Measurements from ENCODE around the gene KCNE1.
"Not testable (repeated sequence)": the region's sequence is repeated elsewhere in the genome, so short reads cannot be mapped to it uniquely, and the experiment has no call there.

KCNE1 gene

DNA sequence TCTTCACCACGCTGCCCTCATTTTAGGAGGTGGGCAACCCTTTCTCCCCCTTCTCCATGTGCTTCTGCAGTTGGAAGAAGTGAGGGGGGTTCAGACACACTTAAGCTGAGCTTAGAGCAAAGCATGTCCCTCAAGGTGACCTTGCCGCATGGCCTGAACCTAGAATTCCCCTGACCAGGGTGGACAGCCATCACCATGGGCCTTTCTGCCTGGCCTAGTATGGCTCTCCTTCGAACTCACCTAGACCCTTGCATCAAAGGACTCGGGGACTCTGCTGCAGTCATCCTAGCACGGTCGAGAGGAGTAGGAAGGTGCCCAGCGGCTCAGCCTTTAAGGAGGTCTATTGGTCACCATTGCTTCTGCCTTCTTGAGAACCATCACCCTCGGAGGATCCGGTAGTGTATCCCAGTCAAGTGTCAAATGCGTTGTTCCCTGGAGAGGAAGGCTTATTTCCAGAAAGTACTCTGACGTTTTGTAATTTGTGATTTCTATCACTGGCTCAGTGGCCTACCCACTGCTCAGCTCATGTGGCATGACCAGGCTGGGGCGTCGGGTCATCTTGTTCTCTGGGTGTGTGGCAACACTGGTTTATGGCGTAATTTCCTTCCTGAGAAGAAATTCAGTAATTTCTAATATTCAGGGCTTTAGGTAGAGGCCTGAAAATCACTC lies at the start of gene KCNE1:
KCNE1 (minus strand) TSS at position 424 of the 669 bp plus-strand sequence. CDS start 62,576 bp downstream, outside the sequence.
- no peak for DNase-seq

DNA sequence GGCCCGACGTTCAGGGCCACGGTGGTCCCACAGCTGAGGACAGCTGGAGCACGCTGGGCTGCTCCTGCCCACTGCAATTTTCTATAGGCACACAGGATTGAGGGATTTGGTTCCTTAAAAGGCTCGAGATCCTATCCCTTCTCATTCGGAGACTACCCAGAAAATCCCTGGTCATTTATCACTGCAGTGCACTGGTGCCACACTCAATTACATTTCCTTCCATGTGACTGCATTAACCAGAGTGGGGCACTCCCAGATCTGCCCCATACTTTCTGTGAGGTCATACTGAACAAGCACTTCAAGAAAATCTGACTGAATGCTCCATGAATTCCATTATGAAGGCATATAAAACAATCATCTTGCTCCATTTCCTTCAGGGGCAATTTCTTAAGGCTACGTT lies 49.8 kb upstream of the KCNE1 start:
- DNase-seq, result no peak

DNA sequence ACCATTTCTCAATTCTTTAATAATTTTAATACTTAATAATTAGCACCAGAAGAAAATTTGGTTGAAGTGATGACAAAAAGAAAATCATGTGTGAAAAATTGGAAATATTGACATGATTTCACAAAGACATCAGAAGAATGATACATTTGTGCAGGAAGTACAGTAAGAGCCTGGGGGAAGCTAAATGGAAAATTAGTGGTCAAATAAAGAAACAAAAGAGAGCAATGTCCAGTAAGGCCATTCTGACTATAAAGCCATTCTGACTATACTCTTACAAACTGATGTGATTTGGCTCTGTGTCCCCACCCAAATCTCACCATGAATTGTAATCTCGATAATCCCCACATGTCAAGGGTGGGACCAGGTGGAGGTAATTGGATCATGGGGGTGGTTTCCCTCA lies 48.6 kb upstream of the KCNE1 start:
- DNase-seq, result no peak

DNA sequence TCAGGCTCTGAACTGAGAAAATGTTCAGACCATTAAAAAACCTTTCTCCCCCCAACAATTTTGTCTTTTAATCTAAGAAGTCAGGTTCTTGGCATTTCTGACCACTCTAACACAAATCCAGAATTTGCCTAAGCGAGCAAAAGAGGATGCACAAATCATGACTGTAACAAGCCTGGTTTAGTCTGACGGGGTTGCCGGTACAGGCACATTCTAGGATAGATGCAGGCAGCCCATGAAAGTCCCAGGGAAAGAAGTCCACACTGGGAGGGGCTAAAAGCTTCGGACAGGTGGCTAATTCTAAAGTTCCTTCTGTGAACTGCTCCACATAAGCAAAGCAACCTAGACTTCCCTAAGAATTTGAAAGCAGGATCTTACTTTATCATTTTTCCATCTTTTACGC lies 48.0 kb upstream of the KCNE1 start:
- DNase-seq, result no peak

DNA sequence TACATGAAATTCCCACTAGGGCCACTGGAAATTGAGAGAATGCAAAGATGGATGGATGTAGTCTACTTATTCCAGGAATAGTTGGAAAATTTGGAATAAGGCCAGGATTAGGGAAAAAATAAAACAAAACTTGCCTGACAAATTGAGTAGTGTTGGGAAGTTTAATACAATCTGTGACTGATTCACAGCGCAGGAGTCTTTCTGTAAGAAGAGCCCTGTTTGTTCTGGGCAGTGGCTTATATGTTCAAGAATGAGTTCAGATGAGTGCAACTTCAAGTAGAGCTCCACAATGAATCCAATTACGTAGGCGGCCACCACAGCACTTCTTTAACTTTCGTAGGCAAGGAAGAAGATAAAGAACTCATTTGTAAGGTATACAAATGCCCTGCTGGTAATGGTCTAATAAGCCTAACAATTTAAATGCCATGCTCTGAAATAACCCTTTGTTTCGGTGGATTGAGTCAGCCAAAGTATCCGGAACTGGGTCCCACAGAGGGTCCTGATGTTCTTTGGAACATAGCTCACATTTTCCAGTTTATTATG lies 47.1 kb upstream of the KCNE1 start:
- no peak for DNase-seq

DNA sequence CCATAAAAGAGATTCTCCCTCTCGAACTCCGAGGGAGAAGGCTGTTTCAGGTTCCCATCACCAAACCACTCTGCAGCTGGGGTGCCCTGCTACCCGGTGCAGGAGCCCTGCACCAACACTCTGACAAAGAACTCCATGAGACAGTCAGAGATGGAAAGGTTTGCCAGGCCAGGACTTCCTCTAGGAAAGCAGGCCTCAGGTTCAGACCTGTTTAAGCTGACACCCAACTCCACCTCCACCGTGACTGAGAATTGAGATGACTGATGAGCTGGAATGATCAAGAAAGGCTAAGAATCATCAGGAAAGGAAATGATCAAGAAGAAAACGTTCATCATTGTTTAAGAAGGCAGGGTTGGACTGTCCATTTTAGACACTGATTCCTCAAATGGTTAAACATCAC lies 46.2 kb upstream of the KCNE1 start:
- no peak for DNase-seq

DNA sequence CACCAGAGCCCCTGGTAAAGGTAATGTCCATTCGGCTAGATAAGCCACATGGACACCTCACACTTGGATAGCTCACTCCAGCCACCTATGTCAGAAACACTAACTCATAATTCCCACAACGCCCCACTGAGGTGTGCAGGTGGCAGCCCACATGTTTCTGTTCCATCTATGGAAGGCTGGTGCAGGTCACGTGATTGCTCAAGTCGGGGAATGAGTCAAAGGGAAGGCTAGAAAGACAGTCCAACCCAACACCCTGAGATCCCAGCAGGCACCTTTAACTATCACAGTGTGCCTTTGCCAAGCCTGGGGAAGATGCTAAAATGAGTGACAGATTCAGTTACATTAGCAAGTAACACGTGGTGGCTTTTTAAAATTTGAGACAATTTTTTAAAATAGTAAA lies 45.3 kb upstream of the KCNE1 start:
- DNase-seq, result no peak

DNA sequence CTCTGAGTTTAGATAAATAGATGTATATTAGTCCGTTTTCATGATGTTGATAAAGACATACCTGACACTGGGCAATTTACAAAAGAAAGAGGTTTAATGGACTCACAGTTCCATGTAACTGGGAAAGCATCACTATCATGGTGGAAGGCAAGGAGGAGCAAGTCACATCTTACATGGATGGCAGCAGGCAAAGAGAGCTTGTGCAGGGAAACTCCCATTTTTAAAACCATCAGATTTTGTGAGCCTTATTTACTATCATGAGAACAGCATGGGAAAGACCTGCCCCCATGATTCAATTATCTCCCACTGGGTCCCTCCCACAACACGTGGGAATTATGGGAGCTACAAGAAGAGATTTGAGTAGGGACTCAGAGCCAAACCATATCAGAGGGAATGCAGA lies 42.7 kb upstream of the KCNE1 start:
- DNase-seq, result not testable (repeated sequence)

DNA sequence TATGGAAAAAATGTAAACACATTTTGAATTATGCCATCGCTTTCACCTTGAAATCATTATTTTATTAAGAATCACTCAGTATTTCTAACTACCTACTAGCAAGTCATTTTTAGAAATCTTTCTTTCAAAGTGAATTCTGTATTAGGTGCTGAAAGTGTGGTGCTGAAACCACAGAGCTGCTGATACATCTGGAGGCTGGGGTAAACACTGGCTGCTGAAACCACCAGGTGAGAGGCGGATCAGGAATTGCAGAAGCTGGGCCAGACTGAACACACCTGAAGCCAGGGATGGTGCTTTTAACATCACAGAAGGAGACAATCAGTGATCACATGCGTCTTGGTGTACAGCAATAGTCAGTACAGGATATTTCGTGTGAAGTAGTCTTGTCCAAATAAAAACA lies 42.2 kb upstream of the KCNE1 start:
- DNase-seq, result no peak

DNA sequence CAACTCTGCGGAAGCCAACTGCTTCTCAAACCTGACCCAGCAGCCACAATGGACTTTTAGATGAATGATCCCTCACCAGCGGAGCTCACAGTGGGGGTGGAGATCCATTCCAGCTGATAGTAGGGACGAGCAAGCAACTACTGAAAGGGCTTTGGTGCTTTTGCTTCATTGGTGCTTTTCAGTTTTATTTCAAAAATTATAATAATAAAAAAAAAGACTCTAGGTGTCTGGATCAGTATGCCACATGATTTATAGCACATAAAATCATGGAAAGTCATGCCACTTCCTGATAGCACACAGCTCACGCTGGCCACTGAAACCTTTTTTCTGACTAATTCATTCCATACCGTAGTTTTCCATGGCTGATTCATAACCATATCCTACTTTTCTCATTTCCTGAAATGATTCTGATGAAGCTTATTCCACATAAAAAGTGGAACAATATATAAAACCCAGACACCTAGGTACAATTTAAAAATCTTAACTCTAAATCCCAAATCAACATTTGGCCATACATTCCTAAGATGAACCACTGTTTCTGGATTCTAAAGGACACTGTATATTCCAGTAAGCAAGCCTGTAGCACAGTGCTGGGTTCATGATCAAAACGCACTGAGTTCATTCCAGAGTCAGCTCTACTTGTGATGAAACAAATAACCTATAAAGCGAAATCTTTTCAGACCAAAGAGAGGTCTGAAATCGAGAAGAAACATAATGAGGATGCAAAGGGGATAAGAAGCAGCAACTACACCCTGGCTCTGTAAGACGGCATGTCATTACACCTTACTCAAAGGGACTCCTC lies 41.3 kb upstream of the KCNE1 start:
- no peak for DNase-seq

DNA sequence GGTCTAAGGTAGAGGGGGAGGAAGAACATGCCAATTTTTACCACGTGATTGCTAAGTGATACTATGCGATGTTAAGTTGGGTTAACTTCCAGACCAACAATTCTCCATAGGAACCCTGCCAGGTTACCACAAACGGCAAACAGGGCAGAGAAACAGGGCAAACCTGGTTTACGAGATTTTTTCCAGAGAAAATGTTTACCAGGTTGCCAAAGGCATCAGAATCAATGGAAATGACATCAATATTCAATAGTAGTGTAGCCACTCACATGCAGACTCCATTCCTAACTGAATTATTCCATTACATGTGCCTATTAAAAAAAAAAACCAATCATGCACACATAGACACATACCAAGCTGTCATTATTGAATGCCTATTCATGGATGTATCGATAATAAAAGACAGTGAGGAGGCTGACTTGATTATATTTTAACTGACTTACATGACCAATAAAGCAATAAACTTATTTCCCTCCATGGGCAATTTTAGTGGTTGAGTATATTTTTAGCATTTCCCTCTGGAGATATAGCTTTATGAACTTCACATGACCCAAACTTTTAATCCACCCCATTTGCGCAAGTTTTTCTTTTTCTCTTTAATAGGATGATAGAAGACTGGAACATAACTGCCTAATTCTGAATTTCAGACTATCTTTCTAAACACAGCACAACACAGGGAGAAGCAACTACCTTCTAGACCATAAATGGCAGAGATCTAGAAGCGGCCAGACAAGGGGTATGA lies 40.5 kb upstream of the KCNE1 start:
- DNase-seq, result no peak

DNA sequence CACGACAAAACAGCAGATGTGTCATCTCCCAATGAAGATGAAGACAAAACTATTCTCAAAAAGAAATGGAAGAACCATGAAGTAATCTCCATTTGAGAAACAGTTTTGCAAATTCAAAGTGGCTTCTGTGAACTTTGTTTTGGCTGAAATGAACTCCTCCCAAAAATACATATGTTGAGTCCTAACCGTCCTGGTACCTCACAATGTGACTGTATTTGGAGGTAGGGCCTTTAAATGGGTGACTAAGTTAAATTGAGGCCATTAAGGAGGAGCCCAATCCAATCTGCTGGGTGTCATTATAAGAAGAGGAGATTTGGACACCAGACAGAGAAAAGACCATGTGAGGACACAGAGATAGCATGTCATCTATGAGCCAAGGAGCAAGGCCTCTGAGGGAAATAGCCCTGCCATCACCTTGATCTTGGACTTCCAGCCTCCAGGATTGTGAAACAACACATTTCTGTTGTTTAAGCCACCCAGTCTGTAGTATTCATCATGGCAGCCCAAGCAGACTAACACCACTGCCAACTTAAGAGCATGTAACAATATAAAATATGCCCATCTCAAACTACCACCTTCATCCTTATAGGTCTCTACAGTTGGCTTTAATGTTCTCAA lies 38.3 kb upstream of the KCNE1 start:
- DNase-seq, result no peak

DNA sequence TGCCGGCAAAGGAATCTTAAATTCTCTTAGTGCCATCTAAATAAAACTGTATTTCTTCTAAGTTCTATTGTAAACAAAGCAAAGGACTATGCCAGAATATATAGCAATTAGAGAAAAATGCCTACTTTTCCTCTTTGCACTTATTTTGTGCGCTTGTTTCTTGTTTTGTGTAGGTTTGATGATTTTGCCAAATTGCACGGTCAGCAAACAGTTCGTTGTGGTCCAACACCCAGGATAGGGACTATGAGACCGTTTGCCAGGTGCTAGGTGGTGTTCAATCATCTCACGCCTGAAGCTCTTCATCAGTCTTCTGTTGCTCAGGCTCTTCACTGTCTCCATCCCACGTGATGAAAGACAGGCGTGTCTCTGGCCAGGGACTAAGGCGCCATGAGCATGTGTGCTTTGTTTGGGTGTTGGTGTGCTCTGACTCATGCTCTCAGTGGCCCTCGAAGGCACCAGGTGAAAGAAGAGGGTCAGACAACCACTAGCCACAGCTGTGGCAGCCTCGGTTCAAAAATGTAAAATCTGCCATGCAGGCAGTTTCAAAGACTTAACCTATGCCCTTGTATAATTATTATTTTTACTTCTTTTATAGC lies 36.9 kb upstream of the KCNE1 start:
- DNase-seq, result no peak

DNA sequence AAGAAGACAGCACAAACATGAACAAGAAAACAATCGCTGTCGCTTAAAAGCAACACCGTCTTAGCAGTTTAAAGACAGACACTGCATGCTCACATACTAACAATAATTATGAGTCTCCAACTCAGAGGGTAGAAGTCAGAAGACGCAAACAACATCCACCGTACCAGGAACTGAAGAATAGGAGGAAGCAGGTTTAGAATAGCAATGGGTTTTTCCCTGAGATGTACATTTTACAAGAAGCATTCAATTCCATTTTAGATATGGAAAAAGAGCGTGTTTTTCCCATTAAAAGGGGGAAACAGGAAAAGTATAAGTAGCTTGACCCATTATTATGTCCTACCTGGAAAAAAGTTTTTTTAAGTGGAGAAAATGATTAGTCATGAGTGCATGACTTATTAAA lies 34.5 kb upstream of the KCNE1 start:
- no peak for DNase-seq

DNA sequence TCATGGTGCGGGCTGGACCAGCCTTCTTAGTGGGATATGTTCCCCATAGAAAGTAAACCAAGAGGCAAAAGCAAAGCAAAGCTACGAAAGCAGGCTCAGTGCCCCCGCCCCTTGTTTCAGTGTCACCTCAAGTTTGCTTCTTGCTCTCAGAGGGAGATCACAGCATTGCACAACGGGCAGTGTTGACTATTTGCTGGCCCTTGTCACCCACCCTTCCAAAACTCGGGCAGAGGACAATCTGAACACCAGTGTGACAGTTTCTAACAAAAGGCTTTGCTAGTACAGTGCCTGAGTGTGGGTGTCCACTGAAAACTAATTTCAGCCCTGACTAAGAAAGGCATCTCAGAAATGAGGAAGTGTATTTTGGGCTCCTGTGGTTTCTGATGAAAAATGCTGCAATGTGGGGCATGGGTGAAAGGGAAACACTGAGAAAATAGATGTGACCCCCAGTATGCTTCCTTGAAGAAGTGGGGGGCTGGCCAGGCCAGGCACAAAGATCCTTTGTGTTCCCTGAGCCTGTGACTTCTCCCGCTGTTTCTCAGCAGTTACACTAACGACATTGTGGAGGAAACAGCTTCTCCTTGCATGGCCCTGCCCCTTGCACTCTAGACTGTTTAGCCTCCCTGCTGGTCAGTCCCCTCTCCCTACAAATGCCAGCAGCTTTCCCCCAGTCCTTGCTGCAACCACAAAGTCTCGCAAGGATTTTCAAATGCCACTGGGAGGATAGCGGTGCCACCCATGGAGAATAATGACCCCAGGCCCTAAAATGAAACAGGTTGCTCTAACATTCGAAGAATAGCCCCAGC lies 33.3 kb upstream of the KCNE1 start:
- DNase-seq, result no peak

DNA sequence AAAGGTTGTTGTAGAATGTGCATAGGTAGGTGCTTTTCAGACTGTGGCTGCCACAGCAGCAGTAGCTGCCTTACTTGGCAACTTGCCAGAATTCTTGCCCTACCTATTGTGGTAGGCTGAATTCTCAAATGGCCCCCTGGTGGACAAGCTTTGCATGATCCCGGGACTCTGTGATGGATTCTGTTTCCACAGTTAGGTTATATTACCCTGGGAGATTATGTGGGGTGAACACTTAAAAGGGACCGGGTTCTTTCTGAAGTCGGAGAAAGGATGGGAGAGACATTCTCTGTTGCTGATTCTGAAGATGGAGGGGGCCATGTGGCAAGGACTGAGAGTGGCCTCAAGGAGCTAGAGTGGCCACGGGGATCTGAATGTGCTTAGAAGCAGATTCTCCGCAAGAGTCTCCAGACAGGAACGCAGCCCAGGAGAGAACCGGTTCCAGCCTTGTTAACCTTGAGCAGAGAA lies 32.1 kb upstream of the KCNE1 start:
- peak in 1 of 2 experiments; percentile 63 for DNase-seq

DNA sequence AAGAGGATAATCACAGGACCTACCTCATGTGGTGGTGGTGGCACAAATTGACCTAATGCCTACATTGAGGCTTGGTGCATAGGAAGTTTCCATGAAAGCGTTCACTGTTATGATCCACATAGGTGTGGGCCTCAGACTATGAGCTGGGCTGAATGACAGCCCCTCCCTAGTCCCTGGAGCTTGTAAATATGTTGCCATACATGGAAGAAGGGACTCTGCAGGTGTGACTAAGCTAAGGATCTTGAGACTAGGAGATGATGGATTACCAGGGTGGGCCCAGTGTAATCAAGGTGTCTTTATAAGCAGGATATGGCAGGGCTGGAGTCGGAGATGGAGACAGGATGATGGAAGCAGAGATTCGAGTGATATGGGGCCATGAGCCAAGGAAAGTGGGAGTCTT lies 31.0 kb upstream of the KCNE1 start:
- no peak for DNase-seq

DNA sequence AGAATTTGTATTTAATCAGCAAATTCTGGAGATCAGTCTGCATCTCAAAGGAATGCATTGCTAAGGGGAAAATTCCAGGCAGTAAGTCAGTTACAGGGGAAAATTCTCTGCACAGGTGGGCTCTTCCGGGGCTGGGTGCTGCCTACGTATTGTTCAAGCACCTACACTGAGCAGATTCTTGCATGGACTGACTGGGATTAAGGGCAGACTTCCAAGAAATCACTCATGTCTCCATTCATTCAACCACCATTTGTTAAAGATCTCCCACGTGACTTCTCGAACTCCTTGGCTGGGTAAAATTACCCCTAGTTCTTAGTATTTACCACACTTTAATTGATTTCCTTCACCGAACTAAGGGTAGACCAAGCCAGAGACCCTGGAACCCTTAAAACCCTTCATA lies 28.2 kb upstream of the KCNE1 start:
- no peak for DNase-seq

DNA sequence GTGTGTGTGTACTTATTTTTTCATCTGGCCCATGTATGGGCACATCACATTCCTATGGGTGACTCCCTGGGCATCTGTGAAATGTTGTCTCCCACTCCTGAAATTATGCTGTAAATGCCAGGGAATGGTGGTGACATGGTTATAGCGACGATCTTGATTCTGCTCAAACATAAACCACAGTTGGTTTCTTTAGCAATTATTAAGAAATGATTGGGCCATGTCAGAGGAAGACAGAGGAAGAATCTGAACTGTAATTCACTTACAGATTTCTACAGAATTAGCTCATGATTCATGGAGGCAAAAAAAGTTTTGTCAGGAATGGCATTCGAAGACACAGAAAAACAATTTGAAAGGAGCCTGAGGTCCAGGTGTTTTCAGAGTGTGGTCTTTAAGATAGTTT lies 25.8 kb upstream of the KCNE1 start:
- DNase-seq, result no peak

DNA sequence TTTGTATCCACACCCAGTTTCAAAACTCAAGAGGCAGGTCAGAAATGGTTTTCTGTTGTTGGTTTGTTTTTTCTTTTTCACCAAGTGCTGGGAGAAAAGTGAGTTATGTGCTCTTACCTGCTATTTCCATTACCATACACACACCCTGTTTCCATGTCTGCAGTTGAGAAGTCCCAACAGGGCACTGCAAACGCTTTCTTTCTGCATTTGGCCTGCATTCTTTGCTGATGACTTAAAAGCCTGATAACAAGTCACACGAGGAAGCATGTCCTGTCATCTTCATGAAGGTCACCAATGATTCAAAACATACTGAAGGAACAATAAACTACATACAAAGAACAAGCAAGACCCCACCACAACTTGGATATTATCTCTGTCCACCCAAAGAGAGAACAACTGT lies 24.8 kb upstream of the KCNE1 start:
- DNase-seq, result no peak

DNA sequence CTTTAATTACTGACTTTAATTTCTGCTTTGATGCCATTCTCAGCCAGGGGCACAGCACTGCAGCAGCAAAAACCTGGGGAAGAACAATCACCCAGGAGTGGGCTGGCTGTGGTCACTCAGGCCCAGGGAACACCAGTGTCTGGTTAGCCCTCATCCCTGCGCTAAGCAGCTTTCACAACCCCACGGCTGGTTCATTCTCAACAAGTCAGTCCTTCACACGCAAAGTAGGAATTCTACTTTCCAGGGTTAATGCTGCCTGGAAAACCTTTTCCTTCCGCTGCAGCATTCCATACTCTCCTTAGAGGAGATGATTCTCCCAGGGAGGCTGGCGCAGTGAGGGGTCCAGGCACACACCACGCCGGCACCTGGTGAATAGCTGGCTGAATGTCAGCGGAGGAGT lies 24.3 kb upstream of the KCNE1 start:
- no peak for DNase-seq

DNA sequence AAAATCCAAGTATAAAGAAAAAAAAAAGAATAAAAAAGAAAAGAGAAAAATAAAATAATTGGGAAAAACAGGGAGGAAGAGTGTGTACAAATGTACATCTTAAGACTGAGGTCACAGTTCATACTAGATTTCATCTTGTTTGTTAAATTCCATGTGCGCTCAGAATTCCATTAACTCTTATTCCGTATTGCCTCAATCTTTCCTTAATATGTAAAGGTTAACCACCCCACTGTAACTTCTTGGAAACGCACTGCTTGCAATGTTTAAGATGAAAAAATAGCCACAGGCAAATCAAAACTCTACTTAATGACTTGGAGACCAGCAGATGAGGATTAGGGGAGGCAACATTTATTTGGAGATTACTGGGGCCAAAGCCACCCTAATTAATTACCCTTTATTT lies 23.9 kb upstream of the KCNE1 start:
- DNase-seq, result no peak

Data from NCI-H446 (cell line).